ENCODE results near the gene ALDH3A1. TPM values are rescaled to one million over a fixed set of nuclear protein-coding genes. Genes with fewer than 3 reads are reported as not detected.

The ALDH3A1 gene
- total and polyA plus RNA-seq, 12 donors, result 0.12 to 1.5 (median 0.44) TPM; not detected in 8

- Histone ChIP-seq H3K4me3 (no peak overlapping the region), H3K27ac (no peak overlapping the region), H3K27me3 (no peaks in the 10 kb centered on the region), H3K9me3 (no peaks in the 10 kb centered on the region), H3K4me1 (peaks cover 0 to 10% (median 6%) of the 10 kb centered on the region in 9 donors), H3K36me3 (no peaks in the 10 kb centered on the region)
- ATAC-seq (no peak), DNase-seq (no peak)
- intact Hi-C loops (cut with DNase I), result no loop called here
- no peak for TF ChIP-seq CTCF (IDR thresholded peaks at IDR 0.05)
- 80 to 82% methylated on average over 18 of the region's 18 CpGs for WGBS, 2 donors
These were observed 29.3 kb downstream of the ALDH3A1 start for GRCh38 chr17:19718613-19719354.

DNA sequence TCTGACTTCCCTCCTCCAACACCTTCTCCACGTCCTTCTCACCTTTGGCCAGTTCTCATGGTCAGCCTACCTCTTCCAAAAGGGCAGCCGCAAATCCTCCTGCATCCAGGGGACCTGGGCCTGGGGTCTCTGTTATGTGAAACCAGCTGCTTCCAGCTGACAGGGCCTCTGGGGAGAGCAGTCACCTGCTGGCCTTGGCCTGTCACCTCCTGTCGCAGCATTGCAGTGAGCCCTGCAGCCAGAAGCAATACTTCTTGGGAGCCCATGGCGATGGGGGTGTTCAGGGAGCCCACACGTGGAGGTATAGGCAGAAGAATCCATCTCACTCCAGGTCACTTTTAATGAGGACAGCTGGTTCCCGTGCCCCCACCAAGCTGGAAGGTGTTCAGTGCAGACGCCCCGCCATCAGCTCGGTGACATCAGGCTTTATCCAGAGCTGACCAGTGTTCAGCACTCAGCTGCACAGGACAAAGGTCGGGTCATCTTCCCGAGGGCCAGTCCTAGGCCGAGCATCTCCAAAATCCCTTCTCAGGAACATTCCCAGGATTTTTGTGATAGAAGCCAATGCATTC lies 30.0 kb downstream of the ALDH3A1 start:
- Histone ChIP-seq H3K27ac (no peak overlapping the region), H3K36me3 (no peaks in the 10 kb centered on the region), H3K27me3 (no peaks in the 10 kb centered on the region), H3K4me3 (no peak overlapping the region), H3K9me3 (no peaks in the 10 kb centered on the region), H3K4me1 (peaks cover 0 to 10% (median 6%) of the 10 kb centered on the region in 9 donors)
- 80 to 81% methylated on average over 12 of the region's 12 CpGs for WGBS, 2 donors
- ATAC-seq, result no peak
- intact Hi-C loops (cut with DNase I), result no loop called here
- TF ChIP-seq CTCF (IDR thresholded peaks at IDR 0.05), result no peak
- no peak for DNase-seq

DNA sequence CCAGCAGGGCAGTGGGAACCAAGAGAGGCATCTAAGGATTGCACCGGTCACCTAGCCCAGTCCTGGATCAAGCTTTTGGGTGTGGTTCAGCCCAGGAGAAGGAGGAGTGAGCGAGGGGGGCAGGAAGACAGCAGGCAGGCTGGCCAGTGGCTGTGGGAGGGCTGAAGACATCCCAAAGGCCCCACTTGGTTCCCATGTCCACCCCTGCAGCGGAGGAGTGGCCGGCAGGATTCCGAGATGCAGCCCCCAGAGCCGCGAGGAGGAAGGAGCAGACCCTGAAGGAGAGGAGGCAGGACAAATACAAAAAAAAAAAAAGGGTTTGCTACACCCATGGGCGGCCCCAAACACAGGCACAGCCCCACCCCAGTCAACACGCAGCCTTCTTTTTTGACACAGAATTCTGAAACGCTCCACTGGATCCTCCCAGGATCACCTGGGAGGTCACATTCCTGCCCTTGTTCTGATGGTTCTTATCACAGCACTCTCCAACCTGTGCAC lies 30.6 kb downstream of the ALDH3A1 start:
- no peak for TF ChIP-seq CTCF (IDR thresholded peaks at IDR 0.05)
- no peak overlapping the region for H3K4me3 ChIP-seq

DNA sequence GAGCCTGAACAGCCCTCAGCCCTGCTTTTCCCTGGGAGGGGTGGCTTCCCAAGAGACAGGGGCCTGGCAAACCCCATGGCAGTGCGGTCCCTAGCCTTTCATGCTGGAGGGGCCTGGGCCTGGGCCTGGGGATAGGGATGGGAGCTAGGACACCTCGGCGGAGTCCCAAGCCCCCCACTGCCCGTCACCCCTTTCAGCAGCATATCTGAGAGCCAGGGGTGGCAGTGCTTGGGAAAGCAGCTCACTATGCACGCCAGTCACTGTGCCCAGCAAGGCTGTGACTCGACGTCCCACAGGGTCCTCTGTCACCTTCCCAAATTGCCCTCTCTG lies 31.1 kb downstream of the ALDH3A1 start:
- no peaks in the 10 kb centered on the region for H3K9me3 ChIP-seq
- intact Hi-C loops (cut with DNase I), result no loop called here
- ATAC-seq (no peak), DNase-seq (no peak)
- no peaks in the 10 kb centered on the region for H3K36me3 ChIP-seq
- no peak for TF ChIP-seq CTCF (IDR thresholded peaks at IDR 0.05)
- H3K4me3 ChIP-seq, result no peak overlapping the region
- peaks cover 0 to 10% (median 6%) of the 10 kb centered on the region in 9 donors for H3K4me1 ChIP-seq
- no peak overlapping the region for H3K27ac ChIP-seq
- H3K27me3 ChIP-seq, result no peaks in the 10 kb centered on the region
- 88 to 96% methylated on average over 7 of the region's 7 CpGs for WGBS, 2 donors

More for the DNA sequence above, 30.6 kb downstream of the ALDH3A1 start:
- ATAC-seq (no peak), DNase-seq (no peak)
- 80 to 89% methylated on average over 10 of the region's 10 CpGs for WGBS, 2 donors
- no peaks in the 10 kb centered on the region for H3K36me3 ChIP-seq
- intact Hi-C loops (cut with DNase I), result no loop called here
- no peaks in the 10 kb centered on the region for H3K27me3 ChIP-seq
- peaks cover 0 to 10% (median 6%) of the 10 kb centered on the region in 9 donors for H3K4me1 ChIP-seq
- no peaks in the 10 kb centered on the region for H3K9me3 ChIP-seq
- H3K27ac ChIP-seq, result no peak overlapping the region
